Keratinocyte (primary cell): ENCODE data around the gene MT3. TPM values are rescaled to one million over a fixed set of nuclear protein-coding genes. Genes with fewer than 3 reads are reported as not detected.

Experiments used
- DNase-seq: peaks from one replicate; pipeline ENCODE4 v3.0.0-alpha.2; 2011; ENCODE audit warnings: low read depth, missing footprints, low spot score
- FAIRE-seq: peaks from 2 replicates; lab custom pipeline; 2011; peaks lifted over from hg19 to GRCh38; lab: Jason Lieb, UNC
- H2AFZ ChIP-seq: 2 replicates; pipeline ENCODE4 v1.6.0; 2012; ENCODE audit warnings: low read length, control low read depth, inconsistent platforms; ENCODE audit not compliant: control insufficient read depth
- H3K27ac ChIP-seq: 2 replicates; pipeline ENCODE4 v1.5.1; 2011; ENCODE audit warnings: low read length; ENCODE audit not compliant: control insufficient read depth, insufficient read depth
- H3K27me3 ChIP-seq: 3 replicates; pipeline ENCODE4 v1.6.0; 2011; ENCODE audit warnings: low read length; ENCODE audit not compliant: control insufficient read depth, insufficient read depth; ENCODE audit errors: extremely low read depth
- H3K36me3 ChIP-seq, 2 experiments: 2 replicates in 1 of 2; 3 replicates in 1 of 2; pipeline ENCODE4 v1.5.1; 2011; ENCODE audit warnings: low read length in 2 of 2, mild to moderate bottlenecking in 1 of 2; ENCODE audit not compliant: control insufficient read depth in 2 of 2, insufficient read depth in 2 of 2; ENCODE audit errors: extremely low read depth in 1 of 2
- H3K4me1 ChIP-seq: 3 replicates; pipeline ENCODE4 v1.5.1; 2011; ENCODE audit warnings: low read length; ENCODE audit not compliant: control insufficient read depth, insufficient read depth; ENCODE audit errors: extremely low read depth
- H3K4me2 ChIP-seq: 3 replicates; pipeline ENCODE4 v1.6.0; 2011; ENCODE audit warnings: low read depth, low read length; ENCODE audit not compliant: control insufficient read depth, insufficient read depth; ENCODE audit errors: extremely low read depth
- H3K4me3 ChIP-seq, 3 experiments: fragments of 200-600 bp in 1 of 3; sonication (generic) in 1 of 3; 2 replicates in 2 of 3; 3 replicates in 1 of 3; pipeline ENCODE4 v1.5.1; 2011 to 2016; ENCODE audit warnings: low read length in 3 of 3, mild to moderate bottlenecking in 3 of 3, control low read depth in 2 of 3, inconsistent platforms in 1 of 3, low read depth in 1 of 3, mixed read lengths in 1 of 3, mixed run types in 1 of 3, moderate library complexity in 1 of 3; ENCODE audit not compliant: control insufficient read depth in 2 of 3, insufficient read depth in 2 of 3; ENCODE audit errors: extremely low read depth in 1 of 3
- H3K79me2 ChIP-seq: 2 replicates; pipeline ENCODE4 v1.6.0; 2012; ENCODE audit warnings: low read length; ENCODE audit not compliant: control insufficient read depth, insufficient read depth
- H3K9ac ChIP-seq: 3 replicates; pipeline ENCODE4 v1.6.0; 2011; ENCODE audit warnings: low read length; ENCODE audit not compliant: control insufficient read depth, insufficient read depth; ENCODE audit errors: extremely low read depth
- H3K9me1 ChIP-seq: 3 replicates; pipeline ENCODE4 v1.6.0; 2011; ENCODE audit warnings: low read length; ENCODE audit not compliant: control insufficient read depth, insufficient read depth; ENCODE audit errors: extremely low read depth
- H3K9me3 ChIP-seq: 2 replicates; pipeline ENCODE4 v1.5.1; 2012; ENCODE audit warnings: low read depth, low read length; ENCODE audit not compliant: control insufficient read depth
- H4K20me1 ChIP-seq: 3 replicates; pipeline ENCODE4 v1.6.0; 2011; ENCODE audit warnings: low read length; ENCODE audit not compliant: control insufficient read depth, insufficient read depth; ENCODE audit errors: extremely low read depth
- EZH2 ChIP-seq: IDR thresholded peaks from one replicate; pipeline ENCODE4 v1.6.1; 2012; ENCODE audit warnings: inconsistent platforms, mild to moderate bottlenecking, low read length, moderate library complexity
- dilution Hi-C: fragments of 300-500 bp; cut with MboI; formaldehyde crosslinking; loops from one replicate; pipeline ENCODE4 v1.7.0; 2020; ENCODE audit warnings: low sequenced_read_pairs; ENCODE audit not compliant: extremely low pct_ligation_motif_present
- polyA plus RNA-seq, 5 experiments: library from polyadenylated mRNA; depleted of rRNA in 3 of 5; stranded (reverse) in 3 of 5; stranded (forward) in 1 of 5; unstranded in 1 of 5; fragments of >200 nt; gene quantifications; 1 replicate in 1 of 5; 2 replicates in 3 of 5; 3 replicates in 1 of 5; pipeline versions ENCODE4 v1.2.1 to v1.2.3, GENCODE V29; 2011 to 2012; ENCODE audit warnings: missing spikeins in 2 of 5, low read depth in 1 of 5, low replicate concordance in 1 of 5
- TF ChIP-seq, protein P1 (sequence below), 3 experiments: IDR thresholded peaks in 1 of 3; conservative IDR thresholded peaks in 1 of 3; optimal IDR thresholded peaks in 1 of 3; 2 replicates in 2 of 3; 3 replicates in 1 of 3; pipeline versions ENCODE3 to v1.5.1; 2011; ENCODE audit warnings: low read length in 3 of 3, mild to moderate bottlenecking in 3 of 3, moderate library complexity in 2 of 3, control low read depth in 1 of 3, inconsistent platforms in 1 of 3; ENCODE audit not compliant: insufficient read depth in 2 of 3; ENCODE audit errors: extremely low read depth in 1 of 3

The MT3 gene
- polyA plus RNA-seq, 1 donor (not counting 4 experiments of a cell fraction or from before 2014, with no cell fraction given) = not detected

DNA sequence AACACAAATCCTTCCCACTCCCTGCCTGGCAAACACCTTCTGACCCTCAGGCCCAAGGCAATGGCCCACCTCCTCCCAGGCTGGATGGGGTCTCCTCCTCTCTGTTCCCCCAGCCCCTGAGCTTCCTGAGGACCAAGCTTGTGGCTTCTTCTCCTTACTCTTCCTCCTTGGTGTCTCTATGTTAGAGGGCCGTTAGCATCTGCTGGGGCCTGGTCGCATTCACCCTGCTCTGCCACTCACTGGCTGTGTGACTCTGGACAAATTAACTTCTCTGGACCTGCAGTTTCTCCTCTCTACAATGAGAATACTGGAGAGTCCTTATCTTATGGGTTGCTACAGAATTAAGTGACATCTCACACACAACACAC lies 18.3 kb downstream of the MT3 start:
- Histone ChIP-seq H3K4me1 (peaks cover 57% of the 10 kb centered on the region), H2AFZ (no peak overlapping the region), H3K79me2 (no peaks in the 10 kb centered on the region), H3K4me3 (peak overlapping the region; percentile 2 to 58 (median 26)), H3K9ac (peak overlapping the region; percentile 79), H3K9me1 (no peaks in the 10 kb centered on the region), H3K9me3 (no peaks in the 10 kb centered on the region), H4K20me1 (no peaks in the 10 kb centered on the region), H3K36me3 (no peaks in the 10 kb centered on the region), H3K27ac (peak overlapping the region; percentile 95), H3K4me2 (peak overlapping the region; percentile 81), H3K27me3 (no peaks in the 10 kb centered on the region)
- dilution Hi-C loops = no loop called here
- FAIRE-seq (no peak), DNase-seq (no peak)
- TF ChIP-seq, protein P1, sequence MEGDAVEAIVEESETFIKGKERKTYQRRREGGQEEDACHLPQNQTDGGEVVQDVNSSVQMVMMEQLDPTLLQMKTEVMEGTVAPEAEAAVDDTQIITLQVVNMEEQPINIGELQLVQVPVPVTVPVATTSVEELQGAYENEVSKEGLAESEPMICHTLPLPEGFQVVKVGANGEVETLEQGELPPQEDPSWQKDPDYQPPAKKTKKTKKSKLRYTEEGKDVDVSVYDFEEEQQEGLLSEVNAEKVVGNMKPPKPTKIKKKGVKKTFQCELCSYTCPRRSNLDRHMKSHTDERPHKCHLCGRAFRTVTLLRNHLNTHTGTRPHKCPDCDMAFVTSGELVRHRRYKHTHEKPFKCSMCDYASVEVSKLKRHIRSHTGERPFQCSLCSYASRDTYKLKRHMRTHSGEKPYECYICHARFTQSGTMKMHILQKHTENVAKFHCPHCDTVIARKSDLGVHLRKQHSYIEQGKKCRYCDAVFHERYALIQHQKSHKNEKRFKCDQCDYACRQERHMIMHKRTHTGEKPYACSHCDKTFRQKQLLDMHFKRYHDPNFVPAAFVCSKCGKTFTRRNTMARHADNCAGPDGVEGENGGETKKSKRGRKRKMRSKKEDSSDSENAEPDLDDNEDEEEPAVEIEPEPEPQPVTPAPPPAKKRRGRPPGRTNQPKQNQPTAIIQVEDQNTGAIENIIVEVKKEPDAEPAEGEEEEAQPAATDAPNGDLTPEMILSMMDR (optimal IDR thresholded peaks at IDR 0.05 in 1 of 3, IDR thresholded peaks at IDR 0.05 in 1 of 3, conservative IDR thresholded peaks at IDR 0.05 in 1 of 3; ENCODE audit: extremely low read depth in 1 of 3, insufficient read depth in 2 of 3, low read length in 3 of 3) = no peak
- no peak for TF ChIP-seq EZH2

DNA sequence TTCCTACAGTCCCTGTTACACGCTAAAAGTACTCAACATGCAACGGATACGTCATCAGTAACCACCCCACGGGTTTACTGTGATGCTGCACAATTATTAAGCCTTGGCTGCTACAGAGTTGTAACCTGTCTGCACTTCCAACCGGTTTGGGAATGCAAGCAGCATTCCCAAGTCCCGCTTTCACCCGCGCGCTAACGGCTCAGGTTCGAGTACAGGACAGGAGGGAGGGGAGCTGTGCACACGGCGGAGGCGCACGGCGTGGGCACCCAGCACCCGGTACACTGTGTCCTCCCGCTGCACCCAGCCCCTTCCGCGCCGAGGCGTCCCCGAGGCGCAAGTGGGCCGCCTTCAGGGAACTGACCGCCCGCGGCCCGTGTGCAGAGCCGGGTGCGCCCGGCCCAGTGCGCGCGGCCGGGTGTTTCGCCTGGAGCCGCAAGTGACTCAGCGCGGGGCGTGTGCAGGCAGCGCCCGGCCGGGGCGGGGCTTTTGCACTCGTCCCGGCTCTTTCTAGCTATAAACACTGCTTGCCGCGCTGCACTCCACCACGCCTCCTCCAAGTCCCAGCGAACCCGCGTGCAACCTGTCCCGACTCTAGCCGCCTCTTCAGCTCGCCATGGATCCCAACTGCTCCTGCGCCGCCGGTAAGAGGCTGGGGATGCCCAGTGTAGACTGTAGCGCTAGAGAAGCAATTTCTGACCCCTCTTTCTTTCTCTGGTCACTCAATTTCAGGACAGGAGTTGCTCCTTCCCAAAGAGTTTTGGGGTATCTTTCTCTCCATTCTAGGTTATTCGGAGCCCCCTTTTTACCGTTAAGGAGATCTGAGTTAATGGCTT lies 18.9 kb downstream of the MT3 start, which contains the start of gene MT2A:
Gene MT2A (plus strand): TSS at position 542 of the 833 bp plus-strand sequence. CDS start 72 bp downstream, at position 614.
- H3K79me2 ChIP-seq = no peaks in the 10 kb centered on the region
- no peaks in the 10 kb centered on the region for H3K27me3 ChIP-seq
- H4K20me1 ChIP-seq = no peaks in the 10 kb centered on the region
- TF ChIP-seq, protein P1 (optimal IDR thresholded peaks at IDR 0.05 in 1 of 3, IDR thresholded peaks at IDR 0.05 in 1 of 3, conservative IDR thresholded peaks at IDR 0.05 in 1 of 3; ENCODE audit: extremely low read depth in 1 of 3, insufficient read depth in 2 of 3, low read length in 3 of 3) = no peak
- TF ChIP-seq EZH2 = no peak
- peaks cover 61% of the 10 kb centered on the region for H3K4me1 ChIP-seq
- peak within 1 kb of the TSS; percentile 95 for H3K4me2 ChIP-seq
- H3K9ac ChIP-seq = peak within 1 kb of the TSS; percentile 79
- no peaks in the 10 kb centered on the region for H3K9me1 ChIP-seq
- DNase-seq (peak; percentile 94), FAIRE-seq (no peak)
- no peaks in the 10 kb centered on the region for H3K9me3 ChIP-seq
- no peak within 1 kb of the TSS for H2AFZ ChIP-seq
- dilution Hi-C loops = no loop called here
- H3K27ac ChIP-seq = peak within 1 kb of the TSS; percentile 95
- H3K36me3 ChIP-seq = no peaks in the 10 kb centered on the region
- peak within 1 kb of the TSS; percentile 46 to 92 (median 86) for H3K4me3 ChIP-seq
